K562 (cell line): ENCODE data around the gene AUNIP. TPM values are rescaled to one million over a fixed set of nuclear protein-coding genes. Genes with fewer than 3 reads are reported as not detected.
A peak's percentile ranks its signal among the peaks of the same experiment; 100 is the strongest.

ENCODE experiments used
- HEY1 ChIP-seq: fragments of 250-450 bp; sonication (Bioruptor Pico); IDR thresholded peaks from 2 replicates; pipeline ENCODE4 v1.5.0; 2020; ENCODE audit warnings: mild to moderate bottlenecking, moderate library complexity, borderline replicate concordance
- L3MBTL2 ChIP-seq: fragments of 450-650 bp; IDR thresholded peaks from 2 replicates; pipeline ENCODE4 v1.6.1; 2016; ENCODE audit warnings: mild to moderate bottlenecking, moderate library complexity
- MGA ChIP-seq: fragments of 450-650 bp; IDR thresholded peaks from 2 replicates; pipeline ENCODE4 v1.6.1; 2016; ENCODE audit warnings: mild to moderate bottlenecking, moderate library complexity
- ZNF263 ChIP-seq: sonication (generic); formaldehyde crosslinking; IDR thresholded peaks from 2 replicates; pipeline ENCODE4 v1.8.0; 2022; ENCODE audit warnings: mild to moderate bottlenecking, missing genetic modification reagents, borderline replicate concordance
- ZNF316 ChIP-seq: fragments of 450-650 bp; IDR thresholded peaks from 2 replicates; pipeline ENCODE4 v1.6.1; 2016
- polyA plus RNA-seq, 8 experiments: library from polyadenylated mRNA; depleted of rRNA in 4 of 8; stranded (reverse) in 5 of 8; unstranded in 3 of 8; fragments of >200 nt; fragmentation: Nextera tagmentation in 2 of 8; fragmentation: Illumina TruSeq in 1 of 8; extraction: Ambion mirVana in 2 of 8; extraction: Trizol in 1 of 8; gene quantifications; 2 replicates each; pipeline versions ENCODE4 v1.2.1 to v1.2.3, GENCODE V29; 2011 to 2014; ENCODE audit warnings: inconsistent platforms in 1 of 8, missing spikeins in 1 of 8
- total RNA-seq, 7 experiments: library from RNA; depleted of rRNA in 6 of 7; stranded (reverse); fragments of >200 nt in 6 of 7; fragmentation: Illumina TruSeq in 2 of 7; extraction: Trizol in 2 of 7; gene quantifications; 2 replicates each; pipeline versions ENCODE4 v1.2.1 to v1.2.3, GENCODE V29; 2011 to 2021; ENCODE audit warnings: low replicate concordance in 1 of 7

AUNIP gene
- total and polyA plus RNA-seq, 9 of the 15 experiments (the other 6 are each of a cell fraction or from before 2014, with no cell fraction given) = 12.1 to 53.8 (median 47.1) TPM

- TF ChIP-seq MGA = peak; percentile 21; the same call in 1 of the 2 replicates
- peak; percentile 37; the same call in 1 of the 2 replicates for TF ChIP-seq L3MBTL2
- TF ChIP-seq ZNF316 = no peak
- no peak for TF ChIP-seq ZNF263 (CRISPR knock-in tag)
- no peak for TF ChIP-seq HEY1 (CRISPR knock-in tag)
Measured at GRCh38 chr1:25909040-25909439, 49.8 kb upstream of the AUNIP start (continued).
